Endothelial cell of umbilical vein (primary cell): Measurements from ENCODE around the gene SWAP70. TPM values are rescaled to one million over a fixed set of nuclear protein-coding genes. Genes with fewer than 3 reads are reported as not detected.

Source experiments
- BruUV-seq: library from RNA; stranded (reverse); fragments of 400-500 nt; replicated peaks from 2 replicates; lab custom pipeline; 2021; lab: Mats Ljungman, UMichigan
- CTCF ChIA-PET: fragments of 300-600, 350-600 bp; sonication (Branson Sonifier 250); formaldehyde crosslinking; loops from one replicate; lab custom pipeline; 2021; ENCODE audit warnings: antibody characterized with exemption, inconsistent platforms; lab: Charles Lee
- POLR2A ChIA-PET: fragments of 300-600, 350-600 bp; sonication (Branson Sonifier 250); formaldehyde crosslinking; loops from one replicate; lab custom pipeline; 2021; ENCODE audit warnings: antibody characterized with exemption, inconsistent platforms; lab: Charles Lee
- DNase-seq: peaks from one replicate; pipeline ENCODE4 v3.0.0-alpha.2; 2011; ENCODE audit warnings: low read depth, low spot score
- FAIRE-seq: peaks from 2 replicates; lab custom pipeline; 2011; peaks lifted over from hg19 to GRCh38; lab: Jason Lieb, UNC
- H2AFZ ChIP-seq: 2 replicates; pipeline ENCODE4 v1.6.0; 2012; ENCODE audit warnings: low read depth, low read length, control low read depth, inconsistent platforms
- H3K27ac ChIP-seq: 2 replicates; pipeline ENCODE4 v1.5.1; 2011; ENCODE audit warnings: low read depth, mild to moderate bottlenecking, control low read depth, low read length, moderate library complexity; ENCODE audit not compliant: insufficient read depth
- H3K27me3 ChIP-seq, 2 experiments: 2 replicates each; pipeline versions ENCODE4 v1.6.0 to v1.6.1; 2011; ENCODE audit warnings: low read length in 2 of 2, mixed read lengths in 1 of 2; ENCODE audit not compliant: control insufficient read depth in 2 of 2, insufficient read depth in 2 of 2
- H3K36me3 ChIP-seq, 2 experiments: 2 replicates in 1 of 2; 3 replicates in 1 of 2; pipeline ENCODE4 v1.5.1; 2011; ENCODE audit warnings: low read length in 2 of 2, mild to moderate bottlenecking in 1 of 2, moderate library complexity in 1 of 2; ENCODE audit not compliant: control insufficient read depth in 2 of 2, insufficient read depth in 2 of 2; ENCODE audit errors: extremely low read depth in 1 of 2
- H3K4me1 ChIP-seq: 3 replicates; pipeline ENCODE4 v1.5.1; 2011; ENCODE audit warnings: mild to moderate bottlenecking, low read length; ENCODE audit not compliant: control insufficient read depth, insufficient read depth; ENCODE audit errors: extremely low read depth
- H3K4me2 ChIP-seq: 2 replicates; pipeline ENCODE4 v1.6.1; 2011; ENCODE audit warnings: low read length, control low read depth, mixed read lengths; ENCODE audit not compliant: insufficient read depth
- H3K4me3 ChIP-seq, 3 experiments: fragments of 200-600 bp in 1 of 3; sonication (generic), shearing (Covaris generic) in 1 of 3; replicated peaks in 1 of 3; 2 replicates each; pipeline ENCODE4 v1.5.1; 2011 to 2016; ENCODE audit warnings: control low read depth in 3 of 3, low read length in 3 of 3, mild to moderate bottlenecking in 2 of 3, inconsistent platforms in 1 of 3, low read depth in 1 of 3, moderate library complexity in 1 of 3; ENCODE audit not compliant: insufficient read depth in 1 of 3
- H3K79me2 ChIP-seq: 2 replicates; pipeline ENCODE4 v1.6.0; 2012; ENCODE audit warnings: low read length, inconsistent platforms; ENCODE audit not compliant: control insufficient read depth, insufficient read depth
- H3K9ac ChIP-seq: replicated peaks from 2 replicates; pipeline ENCODE3; 2011; ENCODE audit warnings: low read length, control low read depth; ENCODE audit not compliant: insufficient read depth; ENCODE audit errors: extremely low read depth
- H3K9me1 ChIP-seq: replicated peaks from 3 replicates; pipeline ENCODE4 v1.6.0; 2011; ENCODE audit warnings: mild to moderate bottlenecking, low read length; ENCODE audit not compliant: control insufficient read depth, insufficient read depth; ENCODE audit errors: extremely low read depth
- H3K9me3 ChIP-seq: replicated peaks from 2 replicates; pipeline ENCODE4 v1.5.1; 2012; ENCODE audit warnings: low read length, inconsistent platforms; ENCODE audit not compliant: control insufficient read depth, insufficient read depth
- H4K20me1 ChIP-seq: replicated peaks from 2 replicates; pipeline ENCODE3; 2011; ENCODE audit warnings: mild to moderate bottlenecking, low read length; ENCODE audit not compliant: control insufficient read depth, insufficient read depth; ENCODE audit errors: extremely low read depth
- CTCF ChIP-seq, 2 donors: IDR thresholded peaks; 1 replicate in 1 of 2; 2 replicates in 1 of 2; pipeline ENCODE4 v1.5.1; 2011; ENCODE audit warnings: low read length in 2 of 2, mild to moderate bottlenecking in 2 of 2, moderate library complexity in 2 of 2, control low read depth in 1 of 2, inconsistent platforms in 1 of 2, low read depth in 1 of 2; ENCODE audit not compliant: insufficient read depth in 1 of 2; ENCODE audit errors: extremely low read depth in 1 of 2
- EZH2 ChIP-seq: IDR thresholded peaks from 2 replicates; pipeline ENCODE4 v1.6.1; 2012; ENCODE audit warnings: borderline replicate concordance, low read depth, mild to moderate bottlenecking, moderate library complexity, low read length, inconsistent platforms; ENCODE audit not compliant: severe bottlenecking
- FOS ChIP-seq: IDR thresholded peaks from 2 replicates; pipeline ENCODE4 v1.6.1; 2011; ENCODE audit warnings: mild to moderate bottlenecking, low read length, moderate library complexity, borderline replicate concordance; ENCODE audit not compliant: insufficient read depth
- GATA2 ChIP-seq: IDR thresholded peaks from 2 replicates; pipeline ENCODE4 v1.7.0; 2011; ENCODE audit warnings: low read depth, mild to moderate bottlenecking, moderate library complexity, mixed read lengths, low read length; ENCODE audit not compliant: insufficient read length, insufficient read depth
- JUN ChIP-seq: IDR thresholded peaks from 2 replicates; pipeline ENCODE4 v1.6.1; 2011; ENCODE audit warnings: borderline replicate concordance, low read depth; ENCODE audit not compliant: insufficient read length, insufficient read depth
- MYC ChIP-seq: IDR thresholded peaks from one replicate; pipeline ENCODE4 v1.6.1; 2011; ENCODE audit warnings: mild to moderate bottlenecking, low read depth, low read length
- POLR2A ChIP-seq: IDR thresholded peaks from 2 replicates; pipeline ENCODE4 v1.6.1; 2012; ENCODE audit warnings: low read depth, mild to moderate bottlenecking, control low read depth, low read length
- POLR2AphosphoS5 ChIP-seq: IDR thresholded peaks from 2 replicates; pipeline ENCODE4 v1.6.1; 2012; ENCODE audit warnings: low read depth, mild to moderate bottlenecking, control low read depth, low read length, moderate library complexity; ENCODE audit not compliant: insufficient read depth
- dilution Hi-C: fragments of 300-500 bp; cut with MboI; formaldehyde crosslinking; loops from one replicate; pipeline ENCODE4 v1.15.0; 2019; ENCODE audit warnings: low sequenced_read_pairs; ENCODE audit not compliant: extremely low pct_ligation_motif_present
- intact Hi-C: fragments of 100-400 bp; cut with micrococcal nuclease; formaldehyde crosslinking; loops from one replicate; pipeline ENCODE4 v1.10.0; 2022
- polyA plus RNA-seq, 4 experiments: library from polyadenylated mRNA; depleted of rRNA in 3 of 4; stranded (reverse) in 3 of 4; unstranded in 1 of 4; fragments of >200 nt; gene quantifications; 2 replicates each; pipeline versions ENCODE4 v1.2.1 to v1.2.3, GENCODE V29; 2011 to 2012; ENCODE audit warnings: missing spikeins in 1 of 4
- total RNA-seq: library from RNA; stranded (reverse); gene quantifications from 2 replicates; pipeline ENCODE4 v1.2.3, GENCODE V29; 2021
- TF ChIP-seq, protein P1 (sequence below): IDR thresholded peaks from 2 replicates; pipeline ENCODE4 v1.6.1; 2011; ENCODE audit not compliant: insufficient read depth, insufficient read length

Gene SWAP70
- total and polyA plus RNA-seq, 2 donors (not counting 3 experiments of a cell fraction or from before 2014, with no cell fraction given), result 52.5 to 165 TPM

- no peak overlapping the region for H2AFZ ChIP-seq
- FAIRE-seq (no peak), DNase-seq (no peak)
- intact Hi-C loops, result no loop called here
- H3K4me1 ChIP-seq, result no peaks in the 10 kb centered on the region
- H3K9me3 ChIP-seq, result no peaks in the 10 kb centered on the region
- no peak overlapping the region for H3K27ac ChIP-seq
- dilution Hi-C loops, result no loop called here
- no peak overlapping the region for H3K4me2 ChIP-seq
- no peaks in the 10 kb centered on the region for H4K20me1 ChIP-seq
- H3K9ac ChIP-seq, result no peak overlapping the region
- ChIA-PET POLR2A (no interaction called here), CTCF (interaction anchor here (0.7 to 1.3 kb wide), 2 partner anchors 9 to 12 kb away, joined by 3 read pairs; no protein-coding TSS in a partner anchor)
- H3K36me3 ChIP-seq, result no peaks in the 10 kb centered on the region
- BruUV-seq, result no TSS peak
- H3K4me3 ChIP-seq, result no peak overlapping the region
- TF ChIP-seq GATA2 (no peak), CTCF (IDR thresholded peaks at IDR 0.05; ENCODE audit: extremely low read depth in 1 of 2, insufficient read depth in 1 of 2, low read depth in 1 of 2, low read length in 2 of 2) (no peak), MYC (no peak), EZH2 (no peak), JUN (no peak), FOS (no peak), POLR2A (no peak), POLR2AphosphoS5 (no peak)
- TF ChIP-seq, protein P1, sequence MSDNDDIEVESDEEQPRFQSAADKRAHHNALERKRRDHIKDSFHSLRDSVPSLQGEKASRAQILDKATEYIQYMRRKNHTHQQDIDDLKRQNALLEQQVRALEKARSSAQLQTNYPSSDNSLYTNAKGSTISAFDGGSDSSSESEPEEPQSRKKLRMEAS, result no peak
- no peaks in the 10 kb centered on the region for H3K79me2 ChIP-seq
- no peaks in the 10 kb centered on the region for H3K27me3 ChIP-seq
- H3K9me1 ChIP-seq, result no peaks in the 10 kb centered on the region
Observed at GRCh38 chr11:9796266-9796665, 132.4 kb downstream of the SWAP70 start.
